Gastrocnemius medialis (tissue), 4 donors: ENCODE measurements around the gene LRG1. TPM values are rescaled to one million over a fixed set of nuclear protein-coding genes. Genes with fewer than 3 reads are reported as not detected.

Source experiments
- ATAC-seq, 2 donors: fragments of 150-250 bp; one replicate each; pipeline ENCODE4 v1.9.1; 2016
- DNase-seq, 2 donors: peaks; one replicate each; pipeline ENCODE4 v3.0.0-alpha.2; 2019
- H3K27ac ChIP-seq, 4 donors: fragments of 200-600 bp; sonication (generic); 1 replicate in 1 of 4; 2 replicates in 3 of 4; pipeline ENCODE4 v1.5.1; 2016 to 2018; ENCODE audit warnings: mild to moderate bottlenecking in 2 of 4, moderate library complexity in 1 of 4
- H3K27me3 ChIP-seq, 3 donors: fragments of 200-600 bp; sonication (generic) in 2 of 3; 1 replicate in 1 of 3; 2 replicates in 2 of 3; pipeline versions ENCODE4 v1.5.1 to v1.6.0; 2016 to 2019; ENCODE audit warnings: mild to moderate bottlenecking in 1 of 3, moderate library complexity in 1 of 3
- H3K36me3 ChIP-seq, 2 donors: fragments of 200-600 bp; sonication (generic) in 1 of 2; one replicate each; pipeline ENCODE4 v1.5.1; 2017 to 2018
- H3K4me1 ChIP-seq, 2 donors: fragments of 200-600 bp; sonication (generic) in 1 of 2; one replicate each; pipeline ENCODE4 v1.5.1; 2016 to 2017; ENCODE audit warnings: mild to moderate bottlenecking in 2 of 2
- H3K4me3 ChIP-seq, 4 donors: fragments of 200-600 bp; sonication (generic) in 3 of 4; 1 replicate in 1 of 4; 2 replicates in 3 of 4; pipeline ENCODE4 v1.5.1; 2016 to 2019; ENCODE audit warnings: mild to moderate bottlenecking in 2 of 4
- H3K9me3 ChIP-seq, 3 donors: fragments of 200-600 bp; sonication (generic) in 2 of 3; 1 replicate in 1 of 3; 2 replicates in 2 of 3; pipeline ENCODE4 v1.5.1; 2016 to 2019
- POLR2A ChIP-seq, 2 donors: fragments of 450-650 bp; IDR thresholded peaks; one replicate each; pipeline ENCODE4 v1.6.1; 2017; ENCODE audit warnings: antibody characterized with exemption in 2 of 2, mild to moderate bottlenecking in 2 of 2, moderate library complexity in 2 of 2
- in situ Hi-C, 4 donors: fragments of 200-750 bp; cut with MboI; loops; one replicate each; pipeline versions ENCODE4 v1.15.0 to v1.8.0; 2017; ENCODE audit warnings: low sequenced_read_pairs in 4 of 4
- intact Hi-C: fragments of 100-400 bp; cut with DNase I; formaldehyde crosslinking; loops from one replicate; pipeline ENCODE4 v1.15.1; 2023; ENCODE audit warnings: low total_unique reads
- total RNA-seq, 4 donors: library from RNA; depleted of rRNA; stranded (reverse); fragments of >200 nt; gene quantifications; one replicate each; pipeline versions ENCODE4 v1.1.0 to v1.2.3, GENCODE V29; 2016
- TF ChIP-seq, protein P1 (sequence below), 5 experiments: fragments of 450-650 bp in 3 of 5; fragments of 200-600 bp in 2 of 5; sonication (generic) in 2 of 5; IDR thresholded peaks in 4 of 5; conservative IDR thresholded peaks in 1 of 5; 1 replicate in 4 of 5; 2 replicates in 1 of 5; pipeline ENCODE4 v1.5.1; 2016 to 2019; ENCODE audit warnings: antibody characterized with exemption in 5 of 5, mild to moderate bottlenecking in 3 of 5, moderate library complexity in 3 of 5

Gene LRG1
- total RNA-seq, 4 donors from 2014 or later, result 0.15 to 2.7 (median 0.98) TPM; not detected in 1

DNA sequence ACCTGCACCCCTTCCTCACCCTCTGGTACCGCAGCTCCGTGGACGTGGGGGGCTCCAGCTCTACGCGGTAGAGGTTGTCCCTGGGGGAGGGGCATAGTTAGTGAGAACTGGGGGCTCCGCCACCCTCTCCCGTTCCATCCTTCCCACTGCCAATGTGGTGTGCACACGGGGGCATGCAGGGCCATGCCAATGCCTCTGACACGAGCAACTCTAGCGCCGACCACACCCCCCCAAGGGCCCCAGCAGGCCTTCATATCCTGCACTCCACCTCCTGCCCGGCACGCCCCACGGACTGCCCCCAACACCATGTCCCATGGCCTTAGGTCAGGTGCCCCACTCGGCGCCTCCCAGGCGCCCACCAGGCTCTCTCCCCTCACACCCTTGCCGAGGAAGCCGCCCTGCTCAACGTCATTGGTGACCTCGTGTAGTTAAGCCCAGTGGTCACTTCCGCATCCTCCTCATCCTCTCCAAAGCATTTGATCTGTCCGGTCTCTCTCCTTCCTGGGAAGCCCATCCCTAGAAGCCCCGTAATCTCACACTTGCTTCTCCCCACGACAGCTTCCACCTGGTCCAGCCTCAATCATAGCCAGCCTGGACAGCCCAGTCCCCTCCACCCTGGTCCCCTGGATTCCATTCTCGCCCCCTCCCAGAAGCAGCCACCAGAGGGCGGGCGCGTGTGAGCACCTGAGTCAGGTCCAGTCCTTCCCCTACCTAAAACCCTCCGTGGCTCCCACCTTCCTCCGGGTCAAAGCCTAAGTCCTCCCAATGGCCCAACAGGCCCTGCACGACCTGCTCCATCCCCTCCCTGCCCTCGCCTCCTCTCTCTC, 17.5 kb upstream of the LRG1 start:
- intact Hi-C loops, result loop anchor here (10.0 kb wide), 1 partner anchor 217 kb away; no protein-coding TSS in a partner anchor
- ATAC-seq (no peak), DNase-seq (no peak)
- in situ Hi-C loops, result no loop called here
- Histone ChIP-seq H3K27ac (peak overlapping the region in 1 of 4 donors; percentile 70), H3K36me3 (no peaks in the 10 kb centered on the region), H3K9me3 (no peaks in the 10 kb centered on the region), H3K4me1 (no peaks in the 10 kb centered on the region), H3K4me3 (peak overlapping the region in 1 of 4 donors; percentile 54), H3K27me3 (no peaks in the 10 kb centered on the region)
- TF ChIP-seq, protein P1, sequence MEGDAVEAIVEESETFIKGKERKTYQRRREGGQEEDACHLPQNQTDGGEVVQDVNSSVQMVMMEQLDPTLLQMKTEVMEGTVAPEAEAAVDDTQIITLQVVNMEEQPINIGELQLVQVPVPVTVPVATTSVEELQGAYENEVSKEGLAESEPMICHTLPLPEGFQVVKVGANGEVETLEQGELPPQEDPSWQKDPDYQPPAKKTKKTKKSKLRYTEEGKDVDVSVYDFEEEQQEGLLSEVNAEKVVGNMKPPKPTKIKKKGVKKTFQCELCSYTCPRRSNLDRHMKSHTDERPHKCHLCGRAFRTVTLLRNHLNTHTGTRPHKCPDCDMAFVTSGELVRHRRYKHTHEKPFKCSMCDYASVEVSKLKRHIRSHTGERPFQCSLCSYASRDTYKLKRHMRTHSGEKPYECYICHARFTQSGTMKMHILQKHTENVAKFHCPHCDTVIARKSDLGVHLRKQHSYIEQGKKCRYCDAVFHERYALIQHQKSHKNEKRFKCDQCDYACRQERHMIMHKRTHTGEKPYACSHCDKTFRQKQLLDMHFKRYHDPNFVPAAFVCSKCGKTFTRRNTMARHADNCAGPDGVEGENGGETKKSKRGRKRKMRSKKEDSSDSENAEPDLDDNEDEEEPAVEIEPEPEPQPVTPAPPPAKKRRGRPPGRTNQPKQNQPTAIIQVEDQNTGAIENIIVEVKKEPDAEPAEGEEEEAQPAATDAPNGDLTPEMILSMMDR (IDR thresholded peaks at IDR 0.05 in 4 of 5, conservative IDR thresholded peaks at IDR 0.05 in 1 of 5), result no peak
- TF ChIP-seq POLR2A (IDR thresholded peaks at IDR 0.05), result no peak

DNA sequence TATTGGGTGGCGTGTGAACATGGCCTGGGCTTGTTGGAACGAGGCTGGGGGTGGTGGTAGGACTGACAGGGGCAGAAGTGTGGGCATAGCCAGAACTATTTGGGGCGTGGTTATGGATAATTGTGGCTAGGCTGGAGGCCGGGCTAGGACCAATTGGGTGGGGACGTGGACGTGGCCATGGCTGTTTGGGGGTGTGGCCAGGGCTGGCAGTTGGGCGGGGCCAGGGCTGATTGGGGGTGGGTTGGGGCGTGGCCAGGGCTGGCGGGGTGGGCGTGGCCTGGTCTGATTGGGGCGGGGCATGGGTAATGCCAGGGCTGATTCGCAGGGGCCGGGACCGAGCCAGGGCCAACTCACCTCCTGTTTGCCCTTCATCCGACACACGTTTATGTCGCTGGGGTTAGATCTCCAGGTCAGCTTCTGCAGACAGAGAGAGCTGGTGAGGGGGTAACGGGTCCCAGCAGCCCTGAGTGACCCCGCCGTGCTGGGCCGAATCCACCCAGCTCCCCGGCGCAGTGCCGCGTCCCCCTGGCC, 16.8 kb upstream of the LRG1 start:
- DNase-seq, result no peak
- no peak overlapping the region for H3K27ac ChIP-seq
- intact Hi-C loops (loop anchor here (10.0 kb wide), 1 partner anchor 218 kb away; no protein-coding TSS in a partner anchor), in situ Hi-C loops (no loop called here)
- ATAC-seq, result no peak
- TF ChIP-seq, protein P1 (IDR thresholded peaks at IDR 0.05 in 4 of 5, conservative IDR thresholded peaks at IDR 0.05 in 1 of 5), result no peak
- no peak for TF ChIP-seq POLR2A (IDR thresholded peaks at IDR 0.05)
- no peaks in the 10 kb centered on the region for H3K27me3 ChIP-seq
- H3K9me3 ChIP-seq, result no peaks in the 10 kb centered on the region
- no peaks in the 10 kb centered on the region for H3K4me1 ChIP-seq
- no peaks in the 10 kb centered on the region for H3K36me3 ChIP-seq
- no peak overlapping the region for H3K4me3 ChIP-seq

DNA sequence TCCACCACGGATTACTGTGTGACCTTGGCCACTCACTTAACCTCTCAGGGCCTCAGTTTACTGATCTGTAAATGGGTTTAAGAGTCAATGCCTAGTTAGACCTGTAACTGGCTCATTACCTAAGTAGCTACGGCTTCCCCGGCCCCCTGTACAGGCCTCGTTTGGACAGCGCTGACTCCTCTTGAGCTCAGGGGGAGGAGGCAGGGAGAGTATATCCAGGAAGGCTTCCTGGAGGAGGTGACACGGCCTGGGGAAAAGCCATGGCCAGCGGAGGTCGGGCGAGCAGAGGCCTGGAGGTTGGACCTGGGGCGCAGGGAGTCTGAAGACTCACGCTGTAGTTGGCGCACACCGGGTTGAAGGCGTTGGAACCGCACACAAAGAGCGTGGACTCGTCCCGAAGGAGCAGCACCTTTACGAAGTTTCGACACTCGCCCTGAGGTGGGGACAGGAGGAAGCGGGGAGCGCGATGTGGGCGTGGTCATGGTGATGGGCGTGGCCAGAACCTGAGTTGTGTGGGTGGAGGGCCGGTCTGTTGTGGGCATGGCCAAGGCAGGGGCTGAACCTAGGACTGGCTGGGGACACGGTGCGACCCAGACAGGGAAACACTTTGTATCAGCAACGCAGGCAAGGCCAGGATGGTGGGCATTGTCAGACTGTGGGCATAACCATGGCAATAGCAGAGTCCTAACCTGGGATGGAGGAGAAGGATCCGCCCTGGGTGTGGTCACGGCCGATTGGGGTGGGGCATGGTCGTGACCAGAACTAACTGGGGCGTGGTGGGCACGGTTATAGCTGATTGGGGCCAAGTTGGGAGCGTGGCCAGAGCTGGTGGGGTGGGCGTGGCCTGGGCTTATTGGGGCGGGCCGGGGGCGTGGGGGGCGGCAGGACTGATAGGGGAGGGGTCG, 16.1 kb upstream of the LRG1 start:
- Histone ChIP-seq H3K36me3 (no peaks in the 10 kb centered on the region), H3K9me3 (no peaks in the 10 kb centered on the region), H3K27ac (no peak overlapping the region), H3K4me1 (no peaks in the 10 kb centered on the region), H3K4me3 (no peak overlapping the region), H3K27me3 (no peaks in the 10 kb centered on the region)
- no peak for ATAC-seq
- no peak for TF ChIP-seq POLR2A (IDR thresholded peaks at IDR 0.05)
- TF ChIP-seq, protein P1 (IDR thresholded peaks at IDR 0.05 in 4 of 5, conservative IDR thresholded peaks at IDR 0.05 in 1 of 5), result no peak
- intact Hi-C loops, result loop anchor here (10.0 kb wide), 1 partner anchor 219 kb away; no protein-coding TSS in a partner anchor
- in situ Hi-C loops, result no loop called here
- no peak for DNase-seq

DNA sequence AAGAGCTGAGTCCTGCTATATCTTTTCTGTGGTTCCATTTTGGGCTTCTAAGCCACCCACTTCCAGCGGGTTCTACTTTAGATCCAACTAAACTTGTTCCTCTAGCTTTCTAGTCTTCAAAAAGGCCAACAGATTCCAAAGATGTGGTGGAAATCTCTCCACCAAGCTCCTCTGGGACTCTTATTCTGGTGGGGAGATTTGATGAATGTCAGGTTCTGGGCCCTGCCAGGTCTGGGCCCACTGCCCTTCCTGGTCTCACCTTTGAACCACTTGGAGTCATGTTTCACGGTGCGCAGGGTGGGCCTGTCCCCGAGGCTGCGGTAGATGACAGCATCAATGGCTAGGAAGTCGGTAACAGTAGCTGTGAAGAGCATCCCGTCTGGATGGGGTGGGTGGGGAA, 14.9 kb upstream of the LRG1 start:
- no peak overlapping the region for H3K4me3 ChIP-seq
- intact Hi-C loops, result loop anchor here (10.0 kb wide), 1 partner anchor 220 kb away; no protein-coding TSS in a partner anchor

More for the DNA sequence above, 14.9 kb upstream of the LRG1 start:
- ATAC-seq (no peak), DNase-seq (no peak)
- no peaks in the 10 kb centered on the region for H3K9me3 ChIP-seq
- in situ Hi-C loops, result no loop called here
- H3K27ac ChIP-seq, result no peak overlapping the region
- no peaks in the 10 kb centered on the region for H3K36me3 ChIP-seq
- no peaks in the 10 kb centered on the region for H3K27me3 ChIP-seq
- TF ChIP-seq, protein P1 (IDR thresholded peaks at IDR 0.05 in 4 of 5, conservative IDR thresholded peaks at IDR 0.05 in 1 of 5), result no peak
- no peak for TF ChIP-seq POLR2A (IDR thresholded peaks at IDR 0.05)
- no peaks in the 10 kb centered on the region for H3K4me1 ChIP-seq
